GM19035 (cell line): ENCODE results near the gene B3GNT2.

Source experiments
- ATAC-seq: cut with Tn5 transposase; IDR thresholded peaks from one replicate; pipeline ENCODE4 v1.9.1; 2021; ENCODE audit not compliant: unreplicated experiment

Gene B3GNT2

DNA sequence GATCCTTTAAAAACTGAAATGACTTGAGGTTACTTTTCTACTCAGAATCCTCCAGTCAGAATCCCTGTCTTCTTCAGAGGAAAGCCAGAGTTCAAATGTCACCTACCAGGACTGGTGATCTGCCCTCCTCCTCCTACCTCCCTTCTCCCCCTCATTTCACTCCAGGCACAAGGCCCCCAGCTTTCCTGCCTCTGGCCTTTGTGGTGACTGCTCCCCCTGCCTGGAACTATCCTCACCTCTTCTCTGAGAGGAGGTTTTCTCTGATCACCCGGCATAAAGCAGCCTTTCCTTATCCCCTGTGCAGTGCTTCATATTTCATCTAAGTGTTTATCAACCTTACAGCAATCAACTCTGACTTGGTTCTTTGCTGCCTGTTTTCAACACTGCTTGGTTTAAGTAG is 6.8 kb downstream of the B3GNT2 start:
- no peak for ATAC-seq

- ATAC-seq, result no peak
Observed at GRCh38 chr2:62203459-62203858, 7.5 kb downstream of the B3GNT2 start.

DNA sequence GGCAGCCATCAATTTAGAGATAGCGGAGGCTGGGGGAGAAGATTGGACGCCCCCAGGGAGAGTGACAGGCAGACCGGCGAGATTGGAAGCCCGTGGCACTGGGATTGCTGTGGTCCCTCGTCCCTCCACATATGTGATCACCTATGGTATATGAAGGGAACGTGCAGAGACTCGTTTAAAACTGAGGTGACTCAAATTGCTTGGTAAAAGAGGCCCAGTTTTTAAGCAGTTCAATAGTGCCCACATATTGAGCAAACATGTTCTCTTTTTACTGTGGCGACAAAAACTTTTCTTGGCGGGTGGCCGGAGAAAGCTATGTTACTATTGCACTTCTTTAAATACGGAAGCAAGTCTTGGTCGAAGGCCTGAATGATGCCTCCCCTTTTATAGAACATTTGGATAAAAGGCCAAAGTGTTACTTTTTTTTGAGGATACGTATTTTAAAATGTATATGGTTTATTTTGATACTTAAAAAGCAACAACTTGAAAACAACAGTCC is 9.1 kb downstream of the B3GNT2 start:
- ATAC-seq, result no peak

- no peak for ATAC-seq
Observed at GRCh38 chr2:62205554-62205953, 9.6 kb downstream of the B3GNT2 start.

DNA sequence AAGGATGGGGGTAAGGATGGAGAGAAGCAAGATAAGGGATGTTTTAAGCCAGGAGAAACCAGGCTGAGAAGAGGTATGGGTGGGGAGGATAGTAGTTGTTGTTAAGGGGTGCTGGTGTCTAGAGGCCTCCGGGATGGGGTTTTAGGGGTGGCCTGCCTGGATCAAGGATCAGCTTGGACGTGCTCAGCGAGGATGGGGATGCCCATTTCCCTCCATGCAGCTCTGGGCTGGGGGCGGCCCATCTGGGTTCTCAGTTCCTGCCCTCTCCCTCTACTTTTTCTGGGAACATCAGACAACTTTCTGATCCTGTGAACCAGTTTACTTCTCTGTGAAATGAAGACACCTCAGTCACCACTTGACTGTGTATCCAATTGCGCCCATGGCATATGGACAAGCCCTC is 10.1 kb downstream of the B3GNT2 start:
- no peak for ATAC-seq

DNA sequence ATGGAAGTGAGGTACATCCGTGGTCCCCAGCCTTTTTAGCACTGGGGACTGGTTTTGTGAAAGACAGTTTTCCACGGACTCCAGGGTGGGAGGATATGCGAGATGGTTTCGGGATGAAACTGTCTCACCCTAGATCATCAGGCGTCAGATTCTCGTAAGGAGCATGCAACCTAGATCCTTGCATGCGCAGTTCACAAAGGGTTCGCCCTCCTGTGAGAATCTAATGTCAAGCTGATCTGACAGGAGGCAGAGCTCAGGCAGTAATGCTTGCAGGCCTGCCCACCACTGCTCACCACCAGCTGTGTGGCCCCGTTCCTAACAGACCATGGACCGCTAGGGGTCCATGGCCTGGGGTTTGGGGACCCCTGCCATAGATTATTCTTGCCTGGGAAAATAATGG is 11.6 kb downstream of the B3GNT2 start:
- ATAC-seq, result no peak

DNA sequence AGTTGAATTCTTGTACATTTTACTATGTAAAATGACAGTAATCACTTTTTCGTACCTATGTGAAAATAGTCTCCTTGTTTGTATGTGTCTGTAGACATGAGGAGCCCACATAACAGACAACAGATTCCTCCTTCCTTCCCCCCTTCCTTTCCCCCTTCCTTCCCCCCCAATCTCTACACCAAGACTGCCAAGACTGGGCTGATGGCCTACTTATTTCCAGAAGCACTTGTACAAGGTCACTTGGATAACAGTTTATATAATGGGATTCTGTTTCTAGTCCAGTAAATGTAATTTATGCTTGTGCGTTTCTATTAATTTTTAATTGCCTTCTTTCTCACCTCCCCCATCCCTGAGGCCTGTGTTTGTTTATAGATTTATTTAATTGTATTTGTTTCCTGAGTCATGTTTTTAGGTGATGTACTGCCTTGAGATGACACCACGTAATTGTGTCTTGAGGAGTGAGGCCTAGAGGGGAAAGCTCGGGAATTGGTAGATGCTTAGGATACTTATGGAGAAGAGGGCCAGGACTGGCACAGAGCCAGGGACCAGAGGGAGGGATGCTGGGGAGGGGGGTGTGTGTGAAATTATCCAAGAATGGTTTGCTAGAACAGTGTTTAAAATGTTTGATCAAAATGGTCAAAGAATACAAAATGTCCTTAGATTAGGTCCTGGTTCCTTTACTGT is 12.3 kb downstream of the B3GNT2 start:
- no peak for ATAC-seq

- ATAC-seq, result no peak
Observed at GRCh38 chr2:62208758-62209114, 12.8 kb downstream of the B3GNT2 start.

DNA sequence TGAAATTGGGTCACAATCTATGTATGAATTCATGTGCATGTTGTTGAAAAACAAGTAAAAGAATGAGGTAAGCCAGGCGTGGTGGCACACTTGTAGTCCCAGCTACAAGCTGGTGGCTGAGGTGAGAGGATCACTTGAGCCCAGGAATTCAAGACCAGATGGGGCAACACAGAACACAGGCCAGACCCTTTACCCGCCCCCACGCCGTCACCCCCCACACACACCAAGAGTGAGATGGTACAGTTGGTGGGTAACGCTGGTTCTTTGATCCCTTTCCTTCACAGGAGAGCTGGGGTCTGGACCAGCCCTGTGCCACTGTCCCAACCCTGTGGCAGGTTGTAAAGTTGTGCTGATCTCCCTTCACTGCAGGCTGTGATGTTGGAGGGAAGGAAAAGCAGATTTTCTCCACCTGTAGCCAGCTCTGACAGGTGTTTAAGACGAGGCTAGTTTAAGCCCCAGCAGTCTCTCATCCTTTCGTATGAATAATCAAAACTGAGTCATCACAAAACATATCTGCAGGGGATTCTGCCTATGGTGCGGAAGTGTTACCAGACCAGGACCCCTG is 13.6 kb downstream of the B3GNT2 start:
- ATAC-seq, result no peak

DNA sequence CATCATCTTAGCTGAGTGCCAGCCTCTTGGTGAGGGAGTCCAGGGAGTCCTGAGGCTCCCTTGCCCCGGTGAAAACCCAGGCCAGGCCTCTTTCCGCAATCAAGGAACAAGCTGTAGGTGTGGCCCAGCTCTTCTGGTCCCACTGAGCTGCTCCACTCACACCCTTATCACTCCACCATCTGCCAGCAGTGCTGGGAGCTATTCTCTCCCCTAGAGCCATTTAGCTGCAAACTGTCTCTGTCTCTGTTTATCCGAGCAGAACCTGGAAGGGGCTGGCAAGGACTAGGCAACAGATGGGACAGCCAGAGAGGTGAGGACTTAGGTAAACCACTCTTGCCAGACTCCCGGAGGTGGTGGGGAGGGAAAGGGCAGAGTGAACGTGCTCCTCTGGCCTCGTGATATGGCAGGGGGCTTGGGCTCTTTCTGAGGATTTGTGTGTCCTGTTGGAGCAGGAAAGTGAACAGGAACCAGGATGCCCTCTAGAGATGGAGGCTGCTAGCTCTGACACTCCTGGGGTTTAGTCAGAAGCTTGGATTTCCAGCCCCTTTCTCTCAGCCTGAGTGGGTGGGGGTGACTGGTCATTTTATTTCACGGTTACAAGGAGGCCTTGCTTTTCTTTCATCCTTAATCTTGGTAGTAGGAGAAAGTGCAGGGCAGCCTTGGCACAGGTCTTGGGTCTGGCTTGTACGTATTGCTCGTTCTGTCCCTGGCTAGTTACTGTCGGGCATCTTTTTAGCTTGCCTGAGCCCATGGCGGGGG is 19.6 kb downstream of the B3GNT2 start:
- ATAC-seq, result no peak

DNA sequence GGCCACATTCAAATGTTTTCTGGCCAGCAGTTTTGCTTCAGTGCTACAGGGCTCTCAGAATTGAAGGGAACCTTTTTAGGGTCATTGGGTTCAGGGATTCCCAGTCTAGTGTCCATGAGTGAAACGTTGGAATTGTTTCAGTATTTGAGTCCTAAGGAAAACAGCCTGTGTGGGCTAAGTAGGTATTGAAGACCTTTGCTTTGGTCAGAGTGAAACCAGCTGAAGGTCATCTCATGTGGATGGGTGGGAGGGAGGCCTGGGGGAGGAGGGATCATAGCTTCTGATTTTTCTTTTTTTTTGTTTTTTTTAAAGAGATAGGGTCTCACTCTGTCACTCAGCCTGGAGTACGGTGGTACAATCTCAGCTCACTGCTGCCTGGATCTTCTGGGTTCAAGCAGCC is 20.2 kb downstream of the B3GNT2 start:
- ATAC-seq, result no peak

- ATAC-seq, result no peak
Observed at GRCh38 chr2:62216616-62217015, 20.7 kb downstream of the B3GNT2 start.

DNA sequence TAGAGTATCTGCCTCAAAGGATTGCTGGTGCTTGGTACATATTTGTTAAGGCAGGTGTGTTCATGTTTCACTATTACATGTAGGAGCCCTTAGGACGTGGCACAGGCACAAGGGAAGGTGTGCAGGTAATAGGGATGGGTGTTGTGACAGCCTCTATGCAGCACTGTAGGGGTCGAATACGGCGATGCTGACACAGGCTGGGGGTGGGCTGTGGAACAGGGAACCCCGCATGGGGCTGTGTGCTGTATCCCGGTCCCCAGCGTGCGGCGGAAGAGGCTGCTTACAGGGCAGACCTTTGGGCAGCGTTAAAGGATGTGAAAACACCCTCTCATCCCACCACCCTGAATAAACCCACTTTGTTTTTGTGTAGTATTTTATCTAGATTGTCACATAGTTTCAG is 21.5 kb downstream of the B3GNT2 start:
- ATAC-seq, result no peak

DNA sequence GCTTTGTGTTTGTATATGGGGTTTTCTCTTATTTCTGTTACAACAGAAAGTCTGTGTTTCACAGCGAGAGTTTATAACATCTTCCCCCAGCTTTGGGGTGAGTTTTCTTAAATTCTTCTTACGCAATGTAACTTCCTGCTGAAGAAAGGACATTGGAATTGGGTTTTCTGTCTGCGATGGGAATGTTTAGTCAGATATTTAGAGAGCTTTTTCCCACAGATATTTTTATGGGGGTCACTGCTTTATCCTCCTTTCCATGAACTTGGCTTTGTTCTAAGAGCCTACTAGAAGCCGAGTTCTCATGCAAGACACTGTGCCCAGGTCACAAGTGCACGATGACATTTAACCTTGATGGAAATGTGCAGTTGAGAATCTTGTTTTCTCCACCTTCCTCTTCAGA is 22.1 kb downstream of the B3GNT2 start:
- no peak for ATAC-seq

DNA sequence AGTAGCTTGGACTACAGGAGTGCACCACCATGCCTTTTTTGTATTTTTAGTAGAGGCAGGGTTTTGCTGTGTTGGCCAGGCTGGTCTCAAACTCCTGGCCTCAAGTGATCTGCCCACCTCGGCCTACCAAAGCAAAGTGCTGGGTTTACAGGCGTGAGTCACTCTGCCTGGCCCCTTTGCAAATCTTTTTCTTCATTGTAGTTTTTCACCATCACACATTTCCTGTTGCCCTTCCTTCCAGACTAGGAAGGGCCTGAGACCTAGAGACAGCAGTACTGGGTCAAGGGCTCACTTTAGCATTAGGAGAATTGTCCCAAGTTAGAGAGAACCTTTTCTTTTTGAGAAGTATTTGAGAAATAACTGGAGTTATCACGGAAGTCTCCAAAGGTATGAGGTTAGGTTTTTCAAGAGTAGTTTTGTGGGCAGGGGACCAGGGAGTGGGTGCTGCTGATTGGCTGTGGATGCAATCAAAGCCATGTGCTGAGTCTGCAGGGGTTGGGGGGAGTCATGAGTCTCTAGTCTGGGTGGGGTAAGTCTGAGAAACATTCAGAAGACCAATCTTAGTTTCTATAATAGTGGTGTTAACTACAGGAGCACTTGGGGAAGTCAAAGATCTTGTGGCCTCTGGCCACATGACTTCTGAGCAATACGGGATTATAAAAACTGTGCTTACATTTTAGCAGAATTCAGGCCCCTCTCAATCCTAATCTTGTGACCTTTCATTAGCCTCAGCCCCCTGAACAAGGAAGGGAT is 23.7 kb downstream of the B3GNT2 start:
- ATAC-seq, result no peak

DNA sequence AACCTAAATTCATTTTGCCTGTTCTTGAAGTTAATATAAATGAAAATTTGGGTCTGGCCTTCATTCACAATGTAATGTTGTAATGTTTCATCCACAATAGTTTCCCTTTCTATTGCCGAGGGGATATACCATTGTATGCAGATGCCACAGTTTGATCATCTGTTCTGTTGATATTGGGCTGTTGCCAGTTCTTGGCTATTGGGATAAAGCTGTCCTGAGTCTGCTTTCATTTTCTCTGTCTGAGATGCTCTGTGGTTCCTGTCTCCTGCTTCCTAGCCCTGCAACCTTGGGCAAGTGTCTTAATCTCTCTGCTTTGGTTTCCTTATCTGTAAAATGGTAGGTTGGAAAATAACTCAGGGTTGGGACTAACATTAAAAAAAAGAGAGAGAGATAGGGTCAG is 25.2 kb downstream of the B3GNT2 start:
- no peak for ATAC-seq

DNA sequence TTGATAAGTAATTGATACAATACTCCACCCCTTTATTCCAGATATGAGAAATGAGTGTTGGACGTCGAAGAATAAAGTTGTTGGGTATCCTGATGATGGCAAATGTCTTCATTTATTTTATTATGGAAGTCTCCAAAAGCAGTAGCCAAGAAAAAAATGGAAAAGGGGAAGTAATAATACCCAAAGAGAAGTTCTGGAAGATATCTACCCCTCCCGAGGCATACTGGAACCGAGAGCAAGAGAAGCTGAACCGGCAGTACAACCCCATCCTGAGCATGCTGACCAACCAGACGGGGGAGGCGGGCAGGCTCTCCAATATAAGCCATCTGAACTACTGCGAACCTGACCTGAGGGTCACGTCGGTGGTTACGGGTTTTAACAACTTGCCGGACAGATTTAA is 26.3 kb downstream of the B3GNT2 start:
- no peak for ATAC-seq

DNA sequence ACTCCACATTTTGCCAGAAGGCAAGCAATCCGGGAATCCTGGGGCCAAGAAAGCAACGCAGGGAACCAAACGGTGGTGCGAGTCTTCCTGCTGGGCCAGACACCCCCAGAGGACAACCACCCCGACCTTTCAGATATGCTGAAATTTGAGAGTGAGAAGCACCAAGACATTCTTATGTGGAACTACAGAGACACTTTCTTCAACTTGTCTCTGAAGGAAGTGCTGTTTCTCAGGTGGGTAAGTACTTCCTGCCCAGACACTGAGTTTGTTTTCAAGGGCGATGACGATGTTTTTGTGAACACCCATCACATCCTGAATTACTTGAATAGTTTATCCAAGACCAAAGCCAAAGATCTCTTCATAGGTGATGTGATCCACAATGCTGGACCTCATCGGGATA is 26.8 kb downstream of the B3GNT2 start:
- ATAC-seq, result no peak

DNA sequence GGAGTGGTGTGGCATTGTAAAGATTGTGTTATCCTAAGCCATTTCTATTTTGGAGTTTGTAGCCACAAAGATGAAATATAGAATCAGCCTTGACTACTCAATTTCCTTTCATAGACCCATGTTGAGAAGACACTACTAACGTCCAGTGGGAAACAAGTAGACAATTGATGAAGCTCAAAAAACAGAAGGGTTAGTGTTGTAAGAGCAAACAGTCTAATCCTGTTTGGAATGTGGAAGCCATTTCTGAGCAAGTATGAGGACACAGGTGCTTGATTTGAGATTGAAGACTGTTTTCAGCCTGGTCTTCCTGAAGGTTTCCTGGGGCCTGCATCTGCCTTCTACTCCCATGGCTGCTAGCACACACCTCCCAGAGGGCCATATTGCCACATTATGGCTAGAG is 29.1 kb downstream of the B3GNT2 start:
- no peak for ATAC-seq

DNA sequence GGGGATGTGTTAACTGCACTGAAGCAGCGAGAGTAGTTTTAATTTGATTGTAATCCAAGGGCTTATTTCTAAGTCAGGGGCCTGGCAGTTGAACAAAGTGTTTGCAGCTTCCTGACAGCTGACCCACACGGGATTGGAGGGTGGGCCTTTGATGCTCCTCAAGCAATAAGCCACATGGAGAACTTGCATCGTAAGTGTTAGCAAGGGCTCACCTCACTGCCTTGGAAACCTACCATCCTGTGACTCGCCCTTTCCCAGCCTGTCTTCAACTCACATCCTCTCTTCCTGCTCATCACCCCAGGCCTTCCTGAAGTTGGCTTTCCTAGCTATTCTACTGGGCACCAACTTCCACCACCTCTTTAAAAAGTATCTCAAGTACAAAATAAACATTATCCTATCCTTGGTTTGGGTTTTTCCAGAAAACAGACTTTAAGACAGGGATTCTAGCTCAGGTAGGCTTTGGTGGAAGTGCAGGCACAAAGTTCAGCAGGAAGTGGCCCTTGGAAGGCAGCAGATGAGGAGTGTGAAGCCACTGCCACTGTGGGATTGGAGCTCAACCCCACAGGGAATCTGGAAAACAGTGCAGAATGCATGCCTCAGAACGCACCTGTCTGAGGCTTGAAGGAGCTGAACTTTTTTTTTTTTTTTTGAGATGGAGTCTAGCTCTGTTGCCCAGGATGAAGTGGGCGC is 31.6 kb downstream of the B3GNT2 start:
- ATAC-seq, result no peak

- ATAC-seq, result no peak
Observed at GRCh38 chr2:62229082-62229605, 33.2 kb downstream of the B3GNT2 start.
